NCI-H524 (cell line): ENCODE data around the gene ARID2.
A peak's percentile ranks its signal among the peaks of the same experiment; 100 is the strongest.

ENCODE experiments used
- DNase-seq, 2 experiments: peaks; one replicate each; lab custom pipeline; 2025; lab: John Stamatoyannopoulos, UW

Gene ARID2

DNA sequence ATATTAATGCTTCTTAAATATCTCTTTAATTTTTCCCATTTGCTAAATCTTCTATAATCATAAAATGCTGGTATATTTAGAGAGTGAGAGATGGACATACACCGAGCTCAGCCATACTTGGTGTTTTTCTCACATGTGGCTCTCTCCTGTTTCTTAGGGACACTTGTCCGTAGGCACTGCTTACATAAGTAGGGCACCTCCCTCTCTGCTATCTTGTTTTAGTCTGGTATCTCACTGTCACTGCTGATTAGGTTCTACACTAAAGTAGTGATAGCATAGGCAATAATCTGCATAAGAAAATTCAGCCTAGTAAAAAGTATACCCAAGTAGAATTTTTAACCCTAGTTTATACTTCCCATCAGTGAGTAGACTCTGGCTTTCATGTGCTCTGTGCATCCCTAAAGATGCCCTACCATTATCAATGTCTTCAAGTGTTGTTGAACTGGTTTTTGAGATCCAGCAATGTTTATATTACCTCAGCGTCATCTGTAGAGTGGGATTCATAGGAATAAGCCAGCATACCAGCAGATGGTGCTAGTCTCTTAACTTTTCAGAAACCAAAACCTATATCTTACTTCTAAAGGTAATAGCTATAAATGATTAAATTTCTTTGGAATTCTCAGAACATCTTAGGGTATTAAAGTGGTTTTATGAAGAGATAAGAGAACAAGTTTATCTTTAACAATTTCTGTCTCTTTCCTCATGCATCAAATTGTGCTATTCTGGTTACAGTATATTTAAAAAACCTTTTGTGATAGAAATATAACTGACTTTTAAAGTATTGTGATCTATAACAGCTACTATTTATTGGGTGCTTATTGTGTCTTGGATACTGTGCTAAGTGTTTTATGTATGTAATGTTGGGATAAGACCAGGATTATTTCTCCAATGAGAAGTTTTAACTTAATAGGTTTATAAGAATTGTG is 32.9 kb downstream of the ARID2 start:
- peak in 1 of 2 experiments; percentile 52 for DNase-seq

DNA sequence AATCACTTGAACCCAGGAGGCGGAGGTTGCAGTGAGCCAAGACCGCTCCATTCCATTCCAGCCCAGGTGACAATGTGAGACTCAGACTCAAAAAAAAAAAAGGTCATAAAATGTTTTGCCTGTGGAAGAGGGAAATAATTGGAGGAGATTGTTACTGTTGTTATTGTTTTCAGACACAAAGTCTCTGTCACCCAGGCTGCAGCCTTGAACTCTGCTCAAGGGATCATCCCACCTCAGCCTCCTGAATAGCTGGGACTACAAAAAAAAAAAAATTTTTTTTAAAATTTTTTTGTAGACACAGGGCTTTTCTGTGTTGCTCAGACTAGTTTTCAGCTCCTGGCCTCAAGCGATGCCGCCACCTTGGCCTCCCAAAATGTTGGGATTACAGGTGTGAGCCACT is 33.9 kb downstream of the ARID2 start:
- DNase-seq = no peak

DNA sequence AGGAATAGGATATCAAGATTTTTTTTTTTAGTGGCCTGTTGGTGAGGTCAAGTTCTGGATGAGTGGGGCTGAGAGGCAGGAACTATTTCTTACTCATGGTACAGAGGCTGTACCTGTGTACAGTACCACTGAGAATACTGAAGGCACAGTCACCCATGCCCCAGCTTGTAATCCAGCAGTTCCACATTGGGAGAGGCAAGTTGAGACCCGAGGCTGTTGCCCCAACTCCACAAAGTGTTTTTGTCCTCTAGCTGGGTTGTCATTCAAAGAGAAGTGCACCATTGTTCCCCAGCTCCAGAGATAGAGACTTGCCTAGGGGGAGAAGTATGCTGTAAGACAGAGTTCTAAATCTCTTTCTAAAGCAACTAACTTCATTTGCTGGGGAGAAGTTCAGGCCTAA is 38.7 kb downstream of the ARID2 start:
- DNase-seq = no peak

DNA sequence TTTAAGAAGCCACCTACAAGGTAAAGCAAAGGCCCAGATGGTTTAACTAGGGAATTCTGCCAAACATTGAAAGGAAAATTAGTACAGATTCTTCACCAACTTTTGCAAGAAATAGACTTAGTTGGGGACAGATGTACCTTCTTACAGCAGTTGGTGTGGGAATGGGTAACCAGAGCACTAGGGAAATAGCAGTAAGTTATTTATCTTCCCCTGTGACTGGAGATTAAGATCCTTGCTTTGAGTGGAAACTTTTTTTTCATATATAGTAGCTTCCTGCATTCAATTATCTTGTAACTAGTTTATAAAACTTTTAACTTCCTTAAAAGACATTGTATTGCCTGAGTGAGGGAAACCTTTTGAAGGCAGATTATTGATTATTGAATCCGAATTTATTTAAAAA is 44.2 kb downstream of the ARID2 start:
- no peak for DNase-seq

DNA sequence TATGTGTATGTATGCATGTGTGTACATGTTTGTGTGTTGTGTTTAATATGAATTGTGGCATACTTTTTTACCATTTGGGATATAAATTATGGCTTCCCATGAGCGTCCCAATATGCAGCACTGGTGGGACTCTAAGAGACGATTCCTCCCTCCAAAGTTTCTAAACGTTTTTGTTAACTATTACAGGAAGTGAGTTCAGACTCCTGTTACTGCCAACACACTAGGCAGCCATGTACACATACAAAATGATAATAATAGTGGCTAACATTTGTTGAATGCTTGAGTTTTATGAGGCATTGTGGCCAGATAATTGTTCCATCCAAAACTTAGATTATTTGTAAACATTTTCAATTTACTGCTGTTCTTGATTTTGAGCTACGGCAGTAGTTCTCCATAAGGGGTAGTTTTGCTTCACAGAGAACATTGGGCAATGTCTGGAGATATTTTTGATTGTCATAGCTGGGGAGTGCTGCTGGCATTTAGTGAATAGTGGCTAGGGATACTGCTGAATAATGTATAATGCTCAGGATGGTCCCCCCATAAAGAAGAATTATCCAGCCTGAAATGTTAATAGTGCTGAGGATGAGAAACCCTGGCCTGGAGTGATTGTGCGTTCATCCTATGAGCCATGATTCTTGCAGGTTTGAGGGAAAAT is 45.1 kb downstream of the ARID2 start:
- no peak for DNase-seq

DNA sequence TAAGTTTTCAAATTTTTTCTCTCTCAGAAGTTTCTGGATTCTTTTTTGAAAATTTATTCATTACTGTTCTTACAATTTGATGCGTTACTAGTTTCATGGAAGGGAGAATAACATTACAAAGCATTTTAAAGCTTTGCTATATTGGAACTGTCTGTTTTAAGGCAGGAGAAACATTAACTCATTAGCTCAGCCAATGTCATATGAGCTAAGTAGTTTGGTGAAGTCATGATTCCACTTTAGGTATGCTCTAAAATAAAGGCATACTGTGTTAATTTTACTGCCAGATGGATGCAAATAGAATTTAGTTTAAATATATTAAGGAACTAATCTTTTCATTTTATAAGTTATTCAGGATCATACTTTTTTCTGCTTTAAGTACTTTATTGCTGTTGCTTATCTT is 46.0 kb downstream of the ARID2 start:
- no peak for DNase-seq

DNA sequence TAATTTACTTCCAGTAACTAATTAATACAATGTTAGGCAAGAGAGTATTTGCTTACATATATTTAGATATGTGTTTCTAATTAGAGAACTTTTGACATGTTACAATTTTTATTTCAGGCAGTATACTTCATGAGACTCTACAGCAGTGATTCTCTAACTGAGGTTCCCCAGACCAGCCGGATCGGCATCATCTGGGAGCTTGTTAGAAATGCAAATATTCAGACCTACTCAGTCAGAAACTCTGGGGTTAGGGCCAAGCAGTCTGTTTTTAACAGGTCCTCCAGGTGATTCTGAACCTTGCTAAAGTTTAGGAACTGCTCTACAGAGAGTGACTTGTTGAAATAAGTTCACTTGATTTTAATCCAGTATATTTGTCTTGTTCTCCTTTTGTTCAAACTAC is 46.5 kb downstream of the ARID2 start:
- DNase-seq = no peak

DNA sequence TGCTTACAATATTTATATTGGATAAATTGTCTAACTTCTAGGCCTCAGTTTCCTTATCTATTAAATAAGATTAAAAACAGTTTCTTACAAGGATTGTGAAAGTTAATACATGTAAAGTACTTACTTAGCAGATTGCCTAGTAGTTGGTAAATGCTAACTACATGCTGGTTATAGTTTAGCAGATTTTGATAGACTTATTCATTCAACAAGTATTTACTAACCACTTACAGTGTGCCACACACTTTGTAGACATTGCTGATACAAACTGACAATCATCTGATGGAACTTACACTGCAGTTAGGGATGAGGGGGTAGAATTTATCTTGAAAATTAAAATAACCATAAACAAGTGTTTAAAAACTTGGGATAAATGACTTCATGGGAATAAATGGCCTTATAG is 50.4 kb downstream of the ARID2 start:
- DNase-seq = no peak

DNA sequence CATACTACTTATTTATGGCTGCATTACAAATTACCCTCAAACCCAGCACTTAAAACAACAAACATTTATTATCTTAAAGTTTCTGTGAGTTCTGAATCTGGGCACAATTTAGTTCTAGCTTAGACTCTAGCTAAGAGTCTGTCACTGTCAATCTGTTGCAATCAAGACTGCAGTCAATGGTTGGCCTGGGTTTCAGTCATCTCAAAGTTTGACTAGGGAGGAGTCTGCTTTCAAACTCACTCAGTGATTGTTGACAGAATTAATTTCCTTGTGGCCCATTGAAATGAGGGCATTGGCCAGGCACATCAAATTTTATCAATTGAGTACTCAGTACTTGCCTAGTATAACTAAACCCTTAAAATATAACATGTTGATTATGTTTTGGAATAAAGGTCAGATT is 51.6 kb downstream of the ARID2 start:
- DNase-seq = no peak

DNA sequence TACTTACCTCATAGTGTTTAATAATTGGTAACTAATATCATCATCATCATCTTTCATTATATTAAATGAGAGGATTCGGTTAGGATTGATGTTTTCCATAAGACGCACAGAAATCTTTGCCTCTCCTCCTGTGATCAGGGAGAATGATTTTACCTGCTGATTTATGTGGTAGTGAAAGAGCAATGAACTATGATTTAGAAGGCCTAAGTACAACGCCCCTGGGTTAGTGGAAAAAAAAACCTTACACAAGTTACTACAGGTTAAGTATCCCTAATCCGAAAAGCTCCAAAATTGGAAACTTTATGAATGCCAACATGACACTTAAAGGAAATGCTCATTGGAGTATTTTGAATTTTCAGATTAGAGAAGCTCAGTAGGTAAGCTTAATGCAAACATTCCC is 55.8 kb downstream of the ARID2 start:
- DNase-seq = no peak

DNA sequence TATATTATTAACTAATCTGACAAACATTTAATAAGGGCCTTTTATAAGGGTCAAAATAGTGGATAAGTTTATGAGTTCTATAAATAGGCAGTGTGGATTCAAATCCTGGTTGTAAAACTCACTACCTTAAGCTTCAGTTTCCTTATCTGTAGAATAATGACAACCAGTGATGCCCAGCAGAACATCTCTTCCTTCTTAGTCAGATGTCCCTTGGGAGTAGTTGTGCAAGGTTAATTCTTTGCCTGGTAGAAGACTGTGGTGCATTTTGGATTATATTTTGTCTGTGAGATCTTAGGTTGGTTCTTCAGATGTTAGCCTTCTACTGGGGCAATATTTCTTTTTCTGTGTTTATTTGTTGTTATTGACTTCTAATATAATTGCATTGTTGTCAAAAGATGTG is 59.5 kb downstream of the ARID2 start:
- peak in 1 of 2 experiments; percentile 4 for DNase-seq

DNA sequence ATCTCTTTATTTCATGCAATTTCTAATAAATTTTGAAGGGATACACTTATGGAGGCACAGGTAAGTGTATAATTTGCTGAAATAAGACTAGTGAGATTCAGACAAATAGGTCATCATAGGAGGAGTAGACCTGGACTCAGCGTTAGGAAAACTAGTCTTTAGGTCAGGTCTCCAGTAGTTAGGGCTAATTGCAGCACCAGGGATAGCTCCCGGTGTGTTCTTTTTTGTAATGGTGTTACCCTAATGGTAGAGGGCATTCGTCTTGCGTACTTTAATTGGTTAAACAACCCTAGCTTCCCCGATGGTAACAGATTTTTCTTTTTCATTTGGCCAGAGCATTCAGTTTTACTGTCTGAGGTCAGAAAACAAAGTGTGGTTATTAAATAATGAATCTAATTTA is 64.9 kb downstream of the ARID2 start:
- no peak for DNase-seq

DNA sequence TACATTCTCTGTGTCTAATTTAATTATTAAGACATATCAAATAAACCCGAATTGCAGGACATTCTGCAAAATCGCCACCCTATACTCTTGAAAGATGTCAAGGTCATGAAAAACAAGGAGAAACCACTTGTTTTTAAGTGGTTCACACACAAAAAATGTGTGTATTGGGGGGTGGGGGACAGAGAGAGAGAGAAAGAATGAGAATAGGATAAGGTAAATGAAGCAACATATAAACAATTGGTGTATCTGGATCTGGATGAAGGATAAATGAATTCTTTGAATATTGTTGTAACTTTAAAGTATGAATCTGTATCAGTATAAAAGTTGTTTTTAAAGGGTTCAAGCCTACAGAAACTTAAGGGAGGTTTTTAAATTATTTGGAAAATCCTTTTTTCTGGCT is 72.1 kb downstream of the ARID2 start:
- no peak for DNase-seq

DNA sequence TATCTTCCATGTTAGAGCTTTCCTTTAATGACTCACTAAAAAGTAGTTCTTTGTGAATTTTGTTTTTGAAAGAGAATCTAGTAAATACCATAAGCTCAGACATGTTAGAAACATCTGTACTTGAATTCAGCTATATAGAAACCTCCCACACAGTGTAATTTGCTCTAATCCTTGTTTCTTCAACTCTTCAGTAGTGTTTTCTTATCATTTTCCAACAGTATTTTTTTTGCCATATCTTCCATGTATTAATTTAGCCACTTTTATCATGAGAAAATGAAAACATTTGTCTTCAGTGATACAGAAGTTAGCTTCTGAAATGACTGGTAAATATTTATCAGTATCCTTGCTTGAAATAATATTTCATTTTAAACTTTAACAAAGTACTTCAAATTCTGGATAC is 73.6 kb downstream of the ARID2 start:
- DNase-seq = no peak

DNA sequence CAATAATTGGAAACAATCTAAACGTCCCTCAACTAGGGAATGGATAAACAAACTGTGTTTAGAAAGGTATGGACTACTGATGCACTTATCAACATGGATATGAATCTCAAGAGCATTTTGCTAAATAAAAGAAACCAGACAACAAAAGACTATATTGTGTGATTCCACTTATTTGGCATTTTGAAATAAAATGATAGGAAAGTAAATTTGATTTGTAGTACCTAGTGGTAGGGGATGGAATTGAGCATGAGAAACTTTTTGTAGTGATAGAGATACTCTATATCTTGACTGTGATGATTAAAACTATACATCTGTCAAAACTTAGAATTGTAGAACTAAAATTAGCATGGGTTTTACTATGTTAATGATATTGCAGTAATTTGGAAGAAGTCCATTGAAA is 87.1 kb downstream of the ARID2 start:
- no peak for DNase-seq

DNA sequence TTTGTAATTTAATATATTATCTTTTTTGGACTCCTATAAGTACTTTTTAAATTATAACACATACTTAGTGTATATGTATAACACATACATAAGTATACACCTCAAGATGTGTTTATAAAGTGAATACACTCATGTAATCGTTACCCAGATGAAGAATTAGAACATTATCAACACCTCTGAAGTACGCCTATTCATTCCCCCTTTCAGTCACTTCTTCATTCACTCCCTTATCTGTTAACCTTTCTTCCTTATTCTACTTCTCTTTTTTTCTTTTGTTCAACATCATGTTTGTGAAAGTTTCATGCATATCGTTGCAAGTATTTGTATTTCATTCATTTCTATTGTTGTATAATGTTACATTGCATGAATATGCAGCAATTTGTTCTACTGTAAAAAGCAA is 98.5 kb downstream of the ARID2 start:
- DNase-seq = no peak

DNA sequence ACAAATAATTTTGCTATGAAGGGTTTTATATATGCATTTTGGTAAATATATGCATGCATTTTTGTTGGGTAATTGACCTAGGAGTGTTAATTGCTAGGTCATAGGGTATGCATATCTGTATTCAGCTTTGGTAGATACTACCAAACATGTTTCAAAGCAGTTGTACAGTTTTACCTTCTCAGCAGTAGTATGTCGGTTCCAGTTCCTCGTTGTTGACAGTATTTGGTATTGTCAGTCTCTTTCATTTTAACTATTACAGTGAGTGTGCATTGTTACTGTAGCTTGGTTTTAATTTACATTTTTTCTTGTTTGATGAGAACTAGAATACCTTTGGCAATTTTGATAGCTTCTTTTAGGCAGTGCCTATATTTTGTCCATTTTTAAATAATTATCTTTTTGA is 98.9 kb downstream of the ARID2 start:
- no peak for DNase-seq

DNA sequence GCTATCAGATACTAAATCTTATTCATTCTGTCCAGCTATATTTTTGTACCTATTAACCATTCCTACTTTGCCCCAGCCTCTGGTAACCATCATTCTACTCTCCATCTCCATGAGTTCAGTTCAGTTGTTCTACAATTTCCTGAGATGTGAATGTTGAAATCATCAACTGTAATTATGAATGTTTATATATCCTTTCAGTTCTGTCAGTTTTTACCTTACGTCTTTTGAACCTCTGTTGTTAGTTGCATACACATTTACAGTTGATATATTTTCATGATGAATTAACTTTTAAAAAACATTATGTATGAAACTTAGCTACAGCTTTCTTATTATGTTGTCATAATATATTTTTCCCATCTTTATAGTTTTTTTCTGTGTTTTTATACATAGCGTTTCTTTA is 102.1 kb downstream of the ARID2 start:
- DNase-seq = no peak

DNA sequence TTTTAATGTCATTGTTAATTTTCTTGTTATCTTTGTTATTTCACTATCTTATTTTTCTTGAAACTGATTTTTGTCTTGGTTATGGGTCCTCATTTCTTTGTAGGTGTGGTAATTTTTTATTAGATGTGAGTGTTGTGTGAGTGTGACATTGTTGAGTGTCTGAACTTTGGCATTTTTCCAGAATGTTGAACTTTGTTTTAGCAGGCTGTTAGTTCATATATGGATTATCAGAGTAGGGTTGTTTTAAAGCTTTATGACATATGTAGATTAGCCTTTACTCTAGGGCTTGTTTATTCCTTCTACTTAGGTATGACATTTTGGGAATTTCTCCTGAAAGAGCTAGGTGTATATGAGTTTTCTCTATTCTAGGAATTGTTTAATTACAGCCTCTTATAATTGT is 103.9 kb downstream of the ARID2 start:
- no peak for DNase-seq

DNA sequence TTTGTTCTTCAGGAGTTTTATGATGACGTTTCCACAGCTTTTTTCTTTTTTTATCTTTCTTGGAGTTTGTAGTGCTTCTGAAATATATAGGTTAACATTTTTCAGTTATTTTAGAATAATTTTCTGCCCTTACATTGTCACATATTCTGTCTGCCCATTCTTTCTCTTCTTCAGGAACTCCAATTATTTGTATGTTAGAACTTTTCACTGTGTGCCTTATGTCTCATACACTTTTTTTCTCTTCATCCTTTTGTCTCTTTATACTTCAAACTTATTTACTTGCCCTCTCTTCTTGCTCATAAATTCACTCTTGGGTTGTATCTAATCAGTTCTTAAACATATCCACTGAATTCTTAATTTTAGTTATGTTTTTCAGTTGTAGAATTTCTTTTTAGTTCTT is 105.3 kb downstream of the ARID2 start:
- no peak for DNase-seq

DNA sequence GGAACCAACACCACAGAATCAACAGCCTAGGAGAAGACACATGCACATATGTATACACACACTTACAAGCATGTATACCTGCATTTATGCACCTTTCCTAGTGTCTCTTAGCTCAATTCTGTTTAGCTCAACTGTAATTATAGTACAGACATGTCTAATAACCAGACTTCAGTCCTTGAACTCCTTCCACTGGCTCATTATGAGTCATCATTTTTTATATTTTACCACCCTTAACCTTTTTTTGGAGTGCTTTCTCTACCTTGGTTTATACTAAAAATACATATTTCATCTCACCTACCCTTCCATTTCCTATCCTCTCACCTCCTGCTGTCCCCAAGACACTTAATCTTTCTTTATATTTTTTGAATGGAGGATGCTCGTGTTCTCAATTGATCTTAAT is 110.4 kb downstream of the ARID2 start:
- DNase-seq = no peak

DNA sequence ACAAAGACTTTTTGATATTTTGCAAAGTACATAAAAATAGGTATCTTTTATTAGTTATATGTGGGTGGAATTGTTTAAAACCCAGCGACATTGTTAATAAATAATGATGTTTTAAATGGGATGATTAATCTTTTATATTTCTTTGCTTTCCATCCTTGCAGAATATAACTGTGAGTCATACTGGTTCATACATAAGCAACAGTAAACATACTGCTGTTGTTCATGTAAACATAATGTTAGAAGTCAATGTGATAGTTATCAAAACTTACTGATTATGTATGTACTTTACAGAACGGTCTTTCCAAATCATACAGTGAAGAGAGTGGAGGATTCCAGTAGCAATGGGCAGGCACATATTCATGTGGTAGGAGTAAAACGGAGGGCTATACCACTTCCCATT is 119.8 kb downstream of the ARID2 start:
- DNase-seq = no peak

DNA sequence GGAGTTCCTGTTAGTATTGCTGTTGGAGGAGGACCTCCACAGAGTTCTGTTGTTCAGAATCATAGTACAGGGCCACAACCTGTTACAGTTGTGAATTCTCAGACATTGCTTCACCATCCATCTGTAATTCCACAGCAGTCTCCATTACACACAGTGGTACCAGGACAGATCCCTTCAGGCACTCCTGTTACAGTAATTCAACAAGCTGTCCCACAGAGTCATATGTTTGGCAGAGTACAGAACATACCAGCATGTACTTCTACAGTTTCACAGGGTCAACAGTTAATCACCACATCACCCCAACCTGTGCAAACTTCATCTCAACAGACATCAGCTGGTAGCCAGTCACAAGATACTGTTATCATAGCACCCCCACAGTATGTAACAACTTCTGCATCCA is 120.8 kb downstream of the ARID2 start:
- DNase-seq = no peak

DNA sequence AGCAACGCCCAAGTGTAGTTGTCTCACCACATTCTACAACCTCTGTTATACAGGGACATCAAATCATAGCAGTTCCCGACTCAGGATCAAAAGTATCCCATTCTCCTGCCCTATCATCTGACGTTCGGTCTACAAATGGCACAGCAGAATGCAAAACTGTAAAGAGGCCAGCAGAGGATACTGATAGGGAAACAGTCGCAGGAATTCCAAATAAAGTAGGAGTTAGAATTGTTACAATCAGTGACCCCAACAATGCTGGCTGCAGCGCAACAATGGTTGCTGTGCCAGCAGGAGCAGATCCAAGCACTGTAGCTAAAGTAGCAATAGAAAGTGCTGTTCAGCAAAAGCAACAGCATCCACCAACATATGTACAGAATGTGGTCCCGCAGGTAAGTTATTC is 123.0 kb downstream of the ARID2 start:
- DNase-seq = no peak
